GM18498 (cell line): ENCODE measurements around the gene PRDM7.
"Not testable (repeated sequence)": the region's sequence is repeated elsewhere in the genome, so short reads cannot be mapped to it uniquely, and the experiment has no call there.

Experiments used
- ATAC-seq: cut with Tn5 transposase; IDR thresholded peaks from one replicate; pipeline ENCODE4 v1.9.1; 2021; ENCODE audit warnings: mild to moderate bottlenecking, moderate library complexity; ENCODE audit not compliant: unreplicated experiment

Gene PRDM7

GRCh38 chr16:90016339-90016950 is 60.7 kb downstream of the PRDM7 start:
- no peak for ATAC-seq

GRCh38 chr16:90015586-90016338 is 61.4 kb downstream of the PRDM7 start:
- ATAC-seq, result no peak

- no peak for ATAC-seq
Observed at GRCh38 chr16:90012991-90013745, 64.0 kb downstream of the PRDM7 start.

GRCh38 chr16:90011908-90012501 is 65.1 kb downstream of the PRDM7 start:
- no peak for ATAC-seq

GRCh38 chr16:90011508-90011819 is 65.7 kb downstream of the PRDM7 start:
- no peak for ATAC-seq

GRCh38 chr16:90010676-90011507 is 66.2 kb downstream of the PRDM7 start:
- no peak for ATAC-seq

- ATAC-seq, result no peak
Observed at GRCh38 chr16:90009172-90009899, 67.8 kb downstream of the PRDM7 start.

- no peak for ATAC-seq
Observed at GRCh38 chr16:90008708-90009145, 68.4 kb downstream of the PRDM7 start.

GRCh38 chr16:90007635-90008234 is 69.4 kb downstream of the PRDM7 start:
- ATAC-seq, result not testable (repeated sequence)

- no peak for ATAC-seq
Observed at GRCh38 chr16:90007015-90007414, 70.1 kb downstream of the PRDM7 start.
